Putamen (tissue), 1 donor: ENCODE measurements around the gene IL27RA.
"Not testable (repeated sequence)": the region's sequence is repeated elsewhere in the genome, so short reads cannot be mapped to it uniquely, and the experiment has no call there.

Source experiments
- DNase-seq: peaks from one replicate; pipeline ENCODE4 v3.0.0-alpha.2; 2016; ENCODE audit warnings: low spot score

IL27RA gene

DNA sequence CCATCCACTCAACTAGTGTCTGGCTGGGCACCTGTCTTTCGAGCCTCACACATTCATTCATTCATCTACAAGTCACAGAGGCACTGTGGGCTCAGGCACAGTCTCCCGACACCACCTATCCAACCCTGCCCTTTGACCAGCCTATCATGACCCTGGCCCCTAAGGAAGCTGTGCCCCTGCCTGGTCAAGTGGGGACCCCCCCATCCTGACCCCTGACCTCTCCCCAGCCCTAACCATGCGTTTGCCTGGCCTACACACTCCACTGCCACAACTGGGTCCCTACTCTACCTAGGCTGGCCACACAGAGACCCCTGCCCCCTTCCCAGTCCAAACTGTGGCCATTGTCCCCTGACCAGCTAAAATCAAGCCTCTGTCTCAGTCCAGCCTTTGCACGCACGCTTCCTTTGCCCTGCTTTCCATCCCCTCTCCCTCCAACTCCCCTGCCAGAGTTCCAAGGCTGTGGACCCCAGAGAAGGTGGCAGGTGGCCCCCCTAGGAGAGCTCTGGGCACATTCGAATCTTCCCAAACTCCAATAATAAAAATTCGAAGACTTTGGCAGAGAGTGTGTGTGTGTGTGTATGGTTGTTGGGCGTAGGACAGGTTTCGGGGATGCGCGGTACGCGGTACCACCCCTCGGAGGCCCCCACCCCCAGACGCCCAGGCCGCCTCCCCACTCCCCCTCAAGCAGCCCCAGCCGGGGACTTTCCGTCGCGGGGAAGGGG lies 404 bp upstream of the IL27RA start:
- no peak for DNase-seq

DNA sequence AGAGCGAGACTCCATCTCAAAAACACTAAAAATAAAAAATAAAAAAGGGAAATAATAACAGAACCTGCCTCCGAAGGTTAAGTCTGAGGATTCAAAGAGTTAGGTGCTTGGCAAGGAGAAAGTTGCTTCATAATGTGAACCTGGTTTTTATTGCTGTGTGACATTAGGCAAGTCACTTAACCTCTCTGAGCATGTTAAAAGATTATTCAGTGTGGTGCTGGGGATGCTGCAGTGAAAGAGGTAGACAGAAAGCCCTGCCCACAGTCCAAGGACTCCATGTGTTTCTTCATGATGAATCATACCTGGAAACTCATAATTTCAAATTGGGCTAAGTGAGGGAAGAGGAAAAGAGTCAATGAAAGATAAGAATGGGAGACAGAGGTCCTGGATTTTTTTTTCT lies 2.4 kb downstream of the IL27RA start:
- no peak for DNase-seq

DNA sequence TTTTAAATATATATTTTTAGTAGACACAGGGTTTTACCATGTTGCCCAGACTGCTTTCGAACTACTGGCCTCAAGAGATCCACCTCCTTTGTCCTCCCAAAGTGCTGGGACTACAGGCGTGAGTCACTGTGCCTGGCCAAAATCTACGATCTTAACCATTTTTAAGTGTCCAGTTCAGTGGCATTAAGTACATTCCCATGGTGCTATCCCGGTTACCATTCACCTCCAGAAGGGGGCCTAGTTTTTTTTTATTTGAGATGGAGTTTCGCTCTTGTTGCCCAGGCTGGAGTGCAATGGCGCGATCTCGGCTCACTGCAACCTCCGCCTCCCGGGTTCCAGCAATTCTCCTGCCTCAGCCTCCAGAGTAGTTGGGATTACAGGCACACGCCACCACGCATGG lies 3.6 kb downstream of the IL27RA start:
- DNase-seq, result not testable (repeated sequence)

GRCh38 chr19:14035706-14036105 lies 4.1 kb downstream of the IL27RA start:
- no peak for DNase-seq

- no peak for DNase-seq
Observed at GRCh38 chr19:14039181-14039580, 7.6 kb downstream of the IL27RA start.

GRCh38 chr19:14042659-14043608 lies 11.4 kb downstream of the IL27RA start:
- DNase-seq, result peak; percentile 20

- not testable (repeated sequence) for DNase-seq
Observed at GRCh38 chr19:14047866-14048265, 16.3 kb downstream of the IL27RA start.

- DNase-seq, result no peak
Observed at GRCh38 chr19:14048443-14049153, 17.0 kb downstream of the IL27RA start.

GRCh38 chr19:14050512-14050911 lies 18.9 kb downstream of the IL27RA start:
- no peak for DNase-seq

GRCh38 chr19:14050961-14051360 lies 19.4 kb downstream of the IL27RA start:
- not testable (repeated sequence) for DNase-seq

DNA sequence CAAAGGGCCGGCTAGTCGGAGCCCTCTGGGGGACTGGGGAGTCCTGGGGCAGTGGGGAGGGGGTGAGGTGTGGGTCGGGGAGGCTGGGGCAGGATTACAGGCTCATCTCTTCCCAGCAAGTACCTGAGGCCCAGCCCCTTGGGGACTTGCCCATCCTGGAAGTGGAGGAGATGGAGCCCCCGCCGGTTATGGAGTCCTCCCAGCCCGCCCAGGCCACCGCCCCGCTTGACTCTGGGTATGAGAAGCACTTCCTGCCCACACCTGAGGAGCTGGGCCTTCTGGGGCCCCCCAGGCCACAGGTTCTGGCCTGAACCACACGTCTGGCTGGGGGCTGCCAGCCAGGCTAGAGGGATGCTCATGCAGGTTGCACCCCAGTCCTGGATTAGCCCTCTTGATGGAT lies 20.4 kb downstream of the IL27RA start:
- DNase-seq, result no peak

GRCh38 chr19:14052470-14052869 lies 20.9 kb downstream of the IL27RA start:
- no peak for DNase-seq

DNA sequence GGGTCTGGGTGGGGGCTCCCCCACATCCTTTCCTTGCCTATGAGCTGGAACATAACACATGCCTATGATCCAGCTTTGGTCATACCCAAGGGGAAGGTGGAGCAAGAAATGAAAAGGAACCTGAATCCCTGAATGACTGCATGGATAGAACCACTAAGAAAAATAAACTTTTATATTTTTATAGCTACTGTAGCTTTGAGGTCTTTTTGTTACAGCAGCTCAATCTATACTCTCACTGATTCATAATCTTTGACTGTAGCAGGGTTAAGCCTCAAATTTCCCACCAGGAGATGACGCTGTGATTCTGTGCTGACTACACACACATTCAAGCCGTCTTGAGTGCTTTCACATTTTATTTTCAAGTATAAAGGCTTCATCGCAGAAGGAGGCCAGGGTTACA lies 21.5 kb downstream of the IL27RA start:
- no peak for DNase-seq

- no peak for DNase-seq
Observed at GRCh38 chr19:14053500-14053899, 21.9 kb downstream of the IL27RA start.

GRCh38 chr19:14054099-14054498 lies 22.5 kb downstream of the IL27RA start:
- DNase-seq, result no peak

- DNase-seq, result no peak
Observed at GRCh38 chr19:14054721-14055120, 23.2 kb downstream of the IL27RA start.

GRCh38 chr19:14055396-14055795 lies 23.8 kb downstream of the IL27RA start:
- DNase-seq, result no peak

GRCh38 chr19:14056069-14056666 lies 24.6 kb downstream of the IL27RA start:
- DNase-seq, result no peak

- DNase-seq, result no peak
Observed at GRCh38 chr19:14056741-14057356, 25.3 kb downstream of the IL27RA start.

GRCh38 chr19:14058182-14059092 lies 26.9 kb downstream of the IL27RA start:
- DNase-seq, result no peak

GRCh38 chr19:14059093-14059480 lies 27.5 kb downstream of the IL27RA start:
- DNase-seq, result no peak
